Epithelial cell of proximal tubule (primary cell): ENCODE data around the gene ADGRD1. TPM values are rescaled to one million over a fixed set of nuclear protein-coding genes. Genes with fewer than 3 reads are reported as not detected.

Experiments used
- DNase-seq: peaks from one replicate; pipeline ENCODE4 v3.0.0-alpha.2; 2011; ENCODE audit warnings: low read depth
- H3K4me3 ChIP-seq: 2 replicates; pipeline ENCODE4 v1.5.1; 2011; ENCODE audit warnings: low read depth, mild to moderate bottlenecking, low read length
- total RNA-seq: library from RNA; depleted of rRNA; stranded (reverse); fragments of >200 nt; gene quantifications from 2 replicates; pipeline ENCODE4 v1.2.3, GENCODE V29; 2015
- TF ChIP-seq, protein P1 (sequence below): conservative IDR thresholded peaks from 2 replicates; pipeline ENCODE4 v1.5.1; 2012; ENCODE audit warnings: low read depth, mild to moderate bottlenecking, low read length

ADGRD1 gene
- total RNA-seq, 1 donor from 2014 or later: not detected

DNA sequence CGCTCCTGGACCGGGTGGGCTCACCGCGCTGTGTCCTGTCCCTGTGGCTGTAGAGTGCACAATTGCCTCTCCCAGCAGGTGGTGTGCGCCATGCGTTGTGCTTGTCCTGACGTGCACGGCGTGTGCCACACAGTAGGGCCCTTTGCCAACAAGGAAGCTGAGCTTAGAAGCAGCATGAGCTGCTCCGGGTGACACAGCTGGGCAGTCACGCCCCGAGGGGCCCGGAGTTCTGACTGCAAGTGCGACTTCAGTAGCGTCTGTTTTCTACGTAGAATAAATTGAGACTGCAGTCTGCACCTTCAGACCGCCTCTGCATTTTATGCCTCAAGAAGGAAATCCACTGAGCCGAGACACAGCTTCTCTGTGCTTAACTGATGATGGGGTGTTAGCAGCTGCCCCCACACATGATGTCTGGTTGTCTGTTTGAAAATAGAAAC lies 81.6 kb downstream of the ADGRD1 start:
- DNase-seq: no peak
- TF ChIP-seq, protein P1, sequence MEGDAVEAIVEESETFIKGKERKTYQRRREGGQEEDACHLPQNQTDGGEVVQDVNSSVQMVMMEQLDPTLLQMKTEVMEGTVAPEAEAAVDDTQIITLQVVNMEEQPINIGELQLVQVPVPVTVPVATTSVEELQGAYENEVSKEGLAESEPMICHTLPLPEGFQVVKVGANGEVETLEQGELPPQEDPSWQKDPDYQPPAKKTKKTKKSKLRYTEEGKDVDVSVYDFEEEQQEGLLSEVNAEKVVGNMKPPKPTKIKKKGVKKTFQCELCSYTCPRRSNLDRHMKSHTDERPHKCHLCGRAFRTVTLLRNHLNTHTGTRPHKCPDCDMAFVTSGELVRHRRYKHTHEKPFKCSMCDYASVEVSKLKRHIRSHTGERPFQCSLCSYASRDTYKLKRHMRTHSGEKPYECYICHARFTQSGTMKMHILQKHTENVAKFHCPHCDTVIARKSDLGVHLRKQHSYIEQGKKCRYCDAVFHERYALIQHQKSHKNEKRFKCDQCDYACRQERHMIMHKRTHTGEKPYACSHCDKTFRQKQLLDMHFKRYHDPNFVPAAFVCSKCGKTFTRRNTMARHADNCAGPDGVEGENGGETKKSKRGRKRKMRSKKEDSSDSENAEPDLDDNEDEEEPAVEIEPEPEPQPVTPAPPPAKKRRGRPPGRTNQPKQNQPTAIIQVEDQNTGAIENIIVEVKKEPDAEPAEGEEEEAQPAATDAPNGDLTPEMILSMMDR: no peak
- H3K4me3 ChIP-seq: no peak overlapping the region

DNA sequence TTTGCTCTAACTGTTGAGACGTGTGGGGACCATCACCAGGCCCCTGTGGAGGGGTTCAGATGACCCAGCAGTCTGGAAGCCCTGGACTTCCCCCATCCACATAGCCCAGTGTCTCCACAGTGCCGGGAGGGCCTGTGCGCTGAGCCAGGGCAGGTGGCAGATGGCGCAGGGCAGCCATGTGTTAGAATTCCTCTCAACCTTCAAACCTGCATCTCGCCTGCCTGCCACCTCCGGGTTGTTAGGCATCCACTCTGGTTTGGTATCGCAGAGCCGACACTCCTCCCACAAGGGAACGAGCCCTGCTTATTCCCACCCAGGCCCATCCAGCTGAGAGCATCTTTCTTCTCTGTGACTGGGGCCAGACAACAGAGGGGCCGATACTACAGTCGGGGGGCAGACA lies 84.5 kb downstream of the ADGRD1 start:
- DNase-seq: no peak
- no peak overlapping the region for H3K4me3 ChIP-seq
- TF ChIP-seq, protein P1: no peak

DNA sequence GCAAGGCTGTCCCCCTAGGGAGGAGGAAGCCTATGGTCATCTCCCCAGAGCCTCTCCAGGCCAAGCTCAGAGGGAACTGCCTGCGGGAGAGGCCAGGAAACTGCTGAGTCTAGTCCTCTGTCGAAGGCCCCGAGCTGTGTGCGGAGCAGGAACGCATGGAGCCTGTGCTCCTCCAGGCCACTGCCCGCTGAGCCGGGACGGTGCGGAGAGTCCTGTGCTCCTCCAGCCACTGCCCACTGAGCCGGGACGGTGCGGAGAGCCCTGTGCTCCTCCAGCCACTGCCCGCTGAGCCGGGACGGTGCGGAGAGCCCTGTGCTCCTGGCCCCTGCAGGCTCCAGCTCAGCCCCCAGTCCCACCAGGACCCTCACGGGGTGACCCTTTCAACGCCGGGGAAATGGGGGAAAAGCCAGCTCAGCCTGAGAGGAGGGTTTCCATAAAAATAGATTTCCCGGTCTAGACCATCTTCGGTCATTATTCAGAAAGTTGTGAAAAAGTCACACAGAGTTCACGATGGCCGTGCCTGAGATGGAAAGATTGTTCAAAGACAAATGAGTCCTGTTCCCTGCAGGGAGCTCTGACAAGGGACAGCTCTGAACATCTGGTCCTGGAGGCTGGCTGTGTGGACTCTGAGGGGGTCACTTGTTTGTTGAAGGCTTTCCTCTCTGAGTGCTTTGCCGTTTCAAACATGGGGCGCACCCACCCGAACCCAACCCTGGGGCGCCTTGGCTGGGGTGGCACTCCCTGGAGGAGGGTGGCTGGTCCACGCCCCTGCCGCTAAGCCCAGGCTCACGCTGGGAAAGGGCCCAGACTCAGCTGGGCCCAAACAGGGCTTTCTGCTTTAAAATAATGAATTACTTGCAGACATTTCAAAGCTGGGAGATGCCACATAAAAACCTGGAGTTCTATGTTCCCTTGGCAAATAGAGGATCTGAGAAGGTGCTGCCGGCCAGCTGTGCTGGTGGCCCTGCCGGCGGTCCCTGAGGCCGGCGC lies 85.5 kb downstream of the ADGRD1 start:
- TF ChIP-seq, protein P1: no peak
- no peak overlapping the region for H3K4me3 ChIP-seq
- DNase-seq: no peak

DNA sequence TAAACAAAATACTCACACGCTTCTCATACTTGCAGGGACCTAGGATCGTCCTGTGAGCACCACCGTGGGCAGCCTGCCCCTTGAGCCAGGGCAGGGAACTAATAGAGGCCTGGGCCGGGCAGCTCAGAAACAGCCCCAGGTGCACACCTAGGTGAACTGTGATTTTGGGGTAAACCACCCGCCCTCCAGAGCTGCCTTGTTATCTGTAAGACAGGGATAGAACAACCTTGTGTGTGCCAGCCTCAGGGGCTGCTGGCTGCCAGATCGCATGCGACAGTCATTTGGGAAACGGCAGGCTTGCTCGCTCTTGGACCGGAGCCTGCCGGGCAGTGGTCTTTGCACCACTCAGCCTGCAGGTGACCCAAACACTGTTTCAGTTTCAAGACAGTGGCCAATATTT lies 86.8 kb downstream of the ADGRD1 start:
- TF ChIP-seq, protein P1: no peak
- H3K4me3 ChIP-seq: no peak overlapping the region
- DNase-seq: no peak

DNA sequence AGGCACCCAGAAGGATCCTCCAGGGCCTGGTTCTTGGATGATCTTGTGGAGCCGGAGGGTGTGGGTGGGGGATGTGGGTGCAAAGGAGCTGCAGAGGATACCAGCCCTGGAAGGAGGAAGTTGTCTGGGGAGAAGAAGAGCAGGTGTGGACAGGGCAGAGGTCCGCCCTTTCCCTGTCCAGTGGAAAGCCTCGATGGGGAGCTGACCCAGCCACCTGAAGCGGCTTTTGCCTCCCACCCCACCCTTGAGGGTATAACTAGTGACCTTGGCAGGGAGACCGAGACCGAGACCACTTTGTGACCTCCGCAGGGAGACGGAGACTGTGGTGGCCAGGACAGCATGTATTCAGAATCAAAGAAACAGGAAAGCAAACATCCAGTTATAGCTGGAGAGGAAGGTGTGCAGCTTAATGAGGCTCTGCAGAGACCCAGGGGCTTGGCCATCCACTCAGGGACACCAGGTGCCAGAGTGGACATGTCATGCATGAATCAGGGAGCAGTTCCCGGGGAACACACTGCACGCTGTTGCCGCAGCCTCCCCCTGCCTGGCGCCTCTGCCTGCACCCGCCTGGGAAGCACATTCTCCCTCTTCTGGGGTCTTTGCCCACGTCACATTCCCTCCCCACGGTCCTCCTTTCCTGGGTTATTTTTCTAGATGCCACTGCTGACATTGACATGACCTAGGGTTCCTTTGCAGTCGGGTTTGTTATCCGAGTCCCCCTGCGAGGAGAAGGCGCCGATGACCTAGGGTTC lies 87.7 kb downstream of the ADGRD1 start:
- TF ChIP-seq, protein P1: no peak
- H3K4me3 ChIP-seq: no peak overlapping the region
- DNase-seq: no peak

DNA sequence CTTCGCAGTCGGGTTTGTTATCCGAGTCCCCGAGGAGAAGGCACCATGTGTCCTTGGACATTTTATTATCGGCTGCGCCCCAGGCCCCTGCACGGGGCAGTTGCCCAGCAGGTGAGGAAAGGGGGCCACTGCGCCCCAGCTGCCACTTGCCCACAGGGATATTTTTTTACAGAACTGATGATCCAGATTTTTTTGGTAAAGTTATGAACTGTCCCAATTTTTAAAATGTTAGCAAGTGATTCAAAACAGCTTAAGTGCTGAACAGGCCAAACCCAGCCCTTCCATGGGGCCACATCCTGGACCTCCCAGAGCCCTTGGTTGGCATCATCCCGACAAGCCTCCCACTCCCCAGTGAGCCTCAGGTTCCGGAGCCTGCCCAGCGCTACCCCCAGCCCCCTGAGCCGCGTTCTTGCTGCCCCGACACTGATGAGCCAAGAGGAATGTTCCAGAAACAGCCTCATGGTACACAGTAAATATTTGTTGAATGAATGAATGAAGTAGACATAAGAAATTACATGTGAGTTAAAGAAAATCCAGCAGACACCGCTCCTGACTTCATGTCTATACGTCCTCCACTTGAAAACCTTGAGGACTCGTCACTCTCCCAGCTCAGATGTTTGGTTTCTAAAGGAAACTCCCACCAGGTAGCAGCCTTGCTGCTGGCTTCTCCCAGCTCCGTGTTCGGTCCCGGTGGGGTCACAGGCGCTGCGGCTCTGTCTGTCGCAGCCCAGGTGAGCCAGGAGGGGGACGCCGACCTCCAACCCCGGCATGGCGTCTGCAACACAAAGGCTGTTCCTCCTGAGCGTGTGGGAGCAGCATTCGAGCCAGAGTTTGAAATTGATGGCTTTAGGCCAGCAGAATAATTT lies 88.5 kb downstream of the ADGRD1 start:
- DNase-seq: no peak
- no peak overlapping the region for H3K4me3 ChIP-seq
- TF ChIP-seq, protein P1: no peak
